Activated T-cell treated with anti-CD3 and anti-CD28 coated beads, Interleukin-2, amount 50 U/mL, for 1 hour (primary cell): ENCODE measurements around the gene FBXL19.

Experiments used
- DNase-seq: peaks from one replicate; pipeline ENCODE4 v3.0.0-alpha.2; 2020

FBXL19 gene

GRCh38 chr16:30967795-30968194 is 44.4 kb downstream of the FBXL19 start:
- no peak for DNase-seq

DNA sequence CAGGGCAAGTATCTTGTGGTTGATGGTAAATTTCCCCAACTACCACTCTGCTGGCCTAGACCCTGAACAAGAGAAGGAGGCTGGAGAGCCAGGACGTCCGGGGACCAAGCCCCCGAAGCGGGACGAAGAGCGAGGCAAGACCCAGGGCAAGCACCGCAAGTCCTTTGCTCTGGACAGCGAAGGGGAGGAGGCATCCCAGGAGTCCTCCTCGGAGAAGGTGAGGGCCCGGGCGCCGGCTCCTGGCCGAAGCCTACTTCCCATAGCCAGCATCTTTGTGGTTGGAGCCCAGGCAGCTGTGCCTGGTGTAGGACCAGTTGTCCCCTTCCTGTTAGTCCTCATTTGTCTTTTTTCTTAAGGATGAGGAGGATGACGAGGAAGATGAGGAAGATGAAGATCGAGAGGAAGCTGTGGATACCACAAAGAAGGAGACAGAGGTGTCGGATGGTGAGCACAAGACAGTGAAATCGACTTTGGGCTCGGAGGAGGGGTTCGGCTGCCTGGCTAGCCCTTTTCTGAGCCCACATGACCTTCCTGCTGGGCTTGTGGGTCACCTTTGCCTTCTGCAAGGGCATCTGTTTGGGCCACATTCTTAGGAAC is 46.0 kb downstream of the FBXL19 start:
- DNase-seq: no peak

GRCh38 chr16:30971298-30971697 is 47.9 kb downstream of the FBXL19 start:
- no peak for DNase-seq

GRCh38 chr16:30972872-30973271 is 49.5 kb downstream of the FBXL19 start:
- no peak for DNase-seq

GRCh38 chr16:30974348-30974747 is 51.0 kb downstream of the FBXL19 start:
- DNase-seq: no peak

DNA sequence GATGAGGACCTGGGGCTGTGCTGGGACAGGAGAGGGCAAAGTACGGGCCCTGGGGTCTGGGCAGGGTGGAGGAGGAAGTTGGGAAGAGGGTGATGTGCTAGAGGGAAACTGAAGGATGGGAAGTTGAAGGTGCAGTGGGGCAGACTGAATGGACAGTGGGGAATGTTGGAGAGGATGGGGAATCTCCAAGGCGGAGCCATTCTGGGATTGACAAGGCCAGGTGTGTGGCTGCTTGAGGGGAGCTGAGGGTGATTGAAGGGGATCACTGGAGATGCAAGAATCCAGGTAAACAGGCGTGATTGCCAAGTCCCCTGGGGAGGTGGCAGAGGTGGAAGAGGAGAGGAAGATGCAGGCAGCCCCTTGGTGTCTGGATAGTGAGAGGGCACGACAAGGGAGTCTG is 53.1 kb downstream of the FBXL19 start:
- no peak for DNase-seq

- DNase-seq: peak; percentile 31
Measured at GRCh38 chr16:30977502-30977901, 54.1 kb downstream of the FBXL19 start.

DNA sequence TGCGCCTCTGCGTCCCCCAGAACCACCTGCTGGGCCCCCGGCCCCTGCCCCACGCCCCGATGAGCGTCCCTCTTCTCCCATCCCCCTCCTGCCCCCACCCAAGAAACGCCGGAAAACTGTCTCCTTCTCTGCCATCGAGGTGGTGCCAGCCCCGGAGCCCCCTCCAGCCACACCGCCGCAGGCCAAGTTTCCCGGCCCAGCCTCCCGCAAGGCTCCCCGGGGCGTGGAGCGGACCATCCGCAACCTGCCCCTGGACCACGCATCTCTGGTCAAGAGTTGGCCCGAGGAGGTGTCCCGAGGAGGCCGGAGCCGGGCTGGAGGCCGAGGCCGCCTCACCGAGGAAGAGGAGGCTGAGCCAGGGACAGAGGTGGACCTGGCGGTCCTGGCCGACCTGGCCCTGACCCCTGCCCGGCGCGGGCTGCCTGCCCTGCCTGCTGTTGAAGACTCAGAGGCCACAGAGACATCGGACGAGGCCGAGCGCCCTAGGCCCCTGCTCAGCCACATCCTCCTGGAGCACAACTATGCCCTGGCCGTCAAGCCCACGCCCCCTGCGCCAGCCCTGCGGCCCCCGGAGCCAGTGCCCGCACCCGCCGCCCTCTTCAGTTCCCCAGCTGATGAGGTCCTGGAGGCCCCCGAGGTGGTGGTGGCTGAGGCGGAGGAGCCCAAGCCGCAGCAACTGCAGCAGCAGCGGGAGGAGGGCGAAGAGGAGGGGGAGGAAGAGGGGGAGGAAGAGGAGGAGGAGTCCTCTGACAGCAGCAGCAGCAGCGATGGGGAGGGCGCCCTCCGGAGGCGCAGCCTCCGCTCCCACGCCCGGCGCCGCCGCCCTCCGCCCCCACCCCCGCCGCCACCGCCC is 56.0 kb downstream of the FBXL19 start:
- no peak for DNase-seq

GRCh38 chr16:30980023-30980371 is 56.6 kb downstream of the FBXL19 start:
- no peak for DNase-seq

- no peak for DNase-seq
Measured at GRCh38 chr16:30980434-30980833, 57.1 kb downstream of the FBXL19 start.

DNA sequence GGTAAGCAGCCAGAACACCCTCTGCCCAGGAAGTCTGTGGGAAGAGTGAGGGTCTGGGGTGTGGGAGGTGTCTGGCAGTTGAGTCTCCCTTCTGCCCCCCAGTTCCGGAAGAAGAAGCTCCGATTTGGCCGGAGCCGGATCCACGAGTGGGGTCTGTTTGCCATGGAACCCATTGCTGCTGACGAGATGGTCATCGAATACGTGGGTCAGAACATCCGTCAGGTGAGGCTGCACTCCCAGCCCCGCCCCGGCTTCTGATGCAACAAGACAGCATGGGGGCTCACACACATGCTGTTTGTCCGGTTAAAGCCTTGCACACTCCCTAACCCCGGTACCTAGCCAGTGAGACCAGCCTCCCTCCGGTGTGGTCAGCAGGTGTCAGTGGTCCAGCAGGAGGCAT is 57.6 kb downstream of the FBXL19 start:
- DNase-seq: no peak

DNA sequence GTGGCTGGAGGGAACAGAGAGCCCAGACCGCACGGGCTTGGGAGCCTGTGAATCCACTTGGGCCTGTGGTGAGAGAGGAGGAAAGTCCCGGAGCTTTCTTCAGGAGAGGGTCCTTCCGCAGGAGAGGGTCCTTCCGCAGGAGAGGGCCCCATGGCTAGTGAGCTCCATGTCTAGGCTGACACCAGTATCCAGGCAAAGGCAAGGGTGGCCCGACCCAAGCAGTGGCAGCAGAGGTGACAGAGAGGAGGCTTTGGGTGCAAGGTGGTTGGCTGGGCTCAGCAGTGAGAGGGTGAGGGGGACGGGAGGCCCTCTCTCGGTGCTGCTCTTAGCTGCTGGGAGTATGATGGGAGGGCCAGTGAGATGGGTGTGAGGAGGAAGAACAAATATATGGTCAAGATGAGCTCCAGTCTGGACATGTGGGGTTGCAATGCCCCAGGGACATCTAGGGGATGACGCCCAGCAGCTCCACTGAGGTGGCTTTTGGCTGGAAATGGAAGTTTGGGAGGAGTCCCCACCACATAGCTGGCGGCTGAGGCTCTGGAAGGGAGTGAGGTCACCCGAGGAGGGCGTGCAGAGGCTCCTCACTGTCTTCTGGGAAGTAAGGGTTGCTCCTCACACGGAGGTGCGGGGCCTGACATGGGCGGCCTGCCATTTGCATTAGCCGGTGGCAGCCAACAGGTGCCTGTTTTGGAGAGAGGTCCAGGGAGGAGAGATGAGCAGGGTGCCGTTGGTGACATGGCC is 59.3 kb downstream of the FBXL19 start:
- DNase-seq: no peak

DNA sequence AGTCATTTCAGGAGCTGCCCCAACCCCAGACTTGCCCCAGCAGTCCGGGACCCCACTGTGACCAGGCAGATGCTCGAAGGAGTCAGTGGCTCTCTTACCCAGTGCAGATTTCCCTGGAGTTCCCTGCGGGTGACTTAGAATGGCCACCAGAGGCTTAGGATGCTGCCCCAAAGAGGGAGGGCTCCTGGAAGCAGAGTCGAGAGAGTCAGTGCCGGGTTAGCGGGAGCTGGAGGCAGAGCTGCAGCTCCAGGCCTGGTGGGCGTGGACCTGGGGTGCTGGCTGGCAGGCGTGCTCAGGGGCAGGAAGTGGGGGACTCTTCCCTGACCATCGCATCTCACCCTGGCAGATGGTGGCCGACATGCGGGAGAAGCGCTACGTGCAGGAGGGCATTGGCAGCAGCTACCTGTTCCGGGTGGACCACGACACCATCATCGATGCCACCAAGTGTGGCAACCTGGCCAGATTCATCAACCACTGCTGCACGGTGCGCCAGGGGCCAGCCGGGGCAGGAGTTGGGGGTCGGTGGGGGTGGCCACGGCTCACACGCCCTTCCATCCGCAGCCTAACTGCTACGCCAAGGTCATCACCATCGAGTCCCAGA is 60.0 kb downstream of the FBXL19 start:
- no peak for DNase-seq

DNA sequence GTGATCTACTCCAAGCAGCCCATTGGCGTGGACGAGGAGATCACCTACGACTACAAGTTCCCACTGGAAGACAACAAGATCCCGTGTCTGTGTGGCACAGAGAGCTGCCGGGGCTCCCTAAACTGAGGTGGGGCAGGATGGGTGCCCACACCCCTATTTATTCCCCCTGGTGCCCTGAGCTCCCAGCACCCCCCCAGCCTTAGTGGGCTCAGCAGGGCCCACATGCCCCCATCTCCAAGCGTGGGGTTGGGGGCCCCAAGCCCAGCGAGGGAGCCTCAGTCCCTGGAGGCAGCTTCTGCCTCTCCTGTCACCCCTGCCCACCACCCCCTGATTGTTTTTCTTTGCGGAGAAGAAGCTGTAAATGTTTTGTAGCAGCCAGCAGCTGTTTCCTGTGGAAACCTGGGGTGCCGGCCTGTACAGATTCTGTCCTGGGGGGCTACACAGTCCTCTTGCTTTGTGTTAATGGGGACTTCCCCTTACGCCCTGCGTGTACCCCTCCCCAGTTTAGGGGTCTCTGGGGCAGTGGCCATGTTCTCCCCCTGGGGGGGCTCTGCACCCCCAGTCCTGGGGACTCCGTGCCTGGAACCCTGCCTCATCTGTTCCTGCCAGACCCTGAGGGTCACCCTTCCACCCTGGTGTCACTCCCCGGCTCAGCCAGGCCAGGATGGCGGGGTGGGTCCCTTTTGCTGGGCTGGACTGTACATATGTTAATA is 60.7 kb downstream of the FBXL19 start:
- no peak for DNase-seq

DNA sequence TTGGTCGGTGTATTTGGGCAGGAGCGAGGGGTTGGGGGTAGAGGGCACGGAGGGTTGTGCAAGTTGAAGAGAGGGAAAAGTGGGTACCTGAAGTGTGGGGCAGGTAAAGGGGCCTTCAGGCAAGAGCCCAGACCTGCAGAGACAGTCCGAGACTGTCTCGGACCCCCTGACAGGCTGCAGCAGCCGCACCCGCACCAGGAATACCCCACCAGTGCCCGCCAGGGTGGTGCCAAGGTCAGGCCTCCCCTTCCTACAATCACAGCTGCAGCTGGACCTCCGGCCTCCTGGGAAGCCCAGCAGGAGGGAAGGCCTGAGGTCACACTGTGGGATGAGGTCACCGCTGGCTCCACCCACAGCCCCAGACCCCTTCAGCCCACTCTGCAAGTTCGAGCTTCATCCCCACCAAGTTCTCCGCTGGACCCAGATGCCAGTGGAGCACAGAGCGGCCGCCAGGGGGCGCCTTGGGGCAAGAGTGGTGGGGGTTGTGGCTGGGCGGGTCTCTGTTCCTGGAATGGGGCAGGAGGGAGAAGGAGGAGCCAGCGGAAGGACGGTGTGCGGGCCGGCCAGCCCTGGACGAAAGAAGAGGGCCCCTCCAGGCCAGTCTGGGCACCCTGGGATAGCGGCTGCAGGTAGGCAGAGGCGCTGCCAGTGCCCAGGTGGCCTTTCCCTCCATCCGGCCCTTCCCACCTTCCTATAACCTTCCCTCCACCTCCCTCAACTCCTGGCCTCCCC is 61.5 kb downstream of the FBXL19 start, which contains the start of gene HSD3B7:
TSS of gene HSD3B7 (plus strand) at position 539 of the 732 bp plus-strand sequence. CDS start 452 bp downstream, outside the sequence.
- DNase-seq: peak; percentile 83

- no peak for DNase-seq
Measured at GRCh38 chr16:30985401-30986128, 62.2 kb downstream of the FBXL19 start.

- no peak for DNase-seq
Measured at GRCh38 chr16:30986129-30986991, 63.0 kb downstream of the FBXL19 start.

DNA sequence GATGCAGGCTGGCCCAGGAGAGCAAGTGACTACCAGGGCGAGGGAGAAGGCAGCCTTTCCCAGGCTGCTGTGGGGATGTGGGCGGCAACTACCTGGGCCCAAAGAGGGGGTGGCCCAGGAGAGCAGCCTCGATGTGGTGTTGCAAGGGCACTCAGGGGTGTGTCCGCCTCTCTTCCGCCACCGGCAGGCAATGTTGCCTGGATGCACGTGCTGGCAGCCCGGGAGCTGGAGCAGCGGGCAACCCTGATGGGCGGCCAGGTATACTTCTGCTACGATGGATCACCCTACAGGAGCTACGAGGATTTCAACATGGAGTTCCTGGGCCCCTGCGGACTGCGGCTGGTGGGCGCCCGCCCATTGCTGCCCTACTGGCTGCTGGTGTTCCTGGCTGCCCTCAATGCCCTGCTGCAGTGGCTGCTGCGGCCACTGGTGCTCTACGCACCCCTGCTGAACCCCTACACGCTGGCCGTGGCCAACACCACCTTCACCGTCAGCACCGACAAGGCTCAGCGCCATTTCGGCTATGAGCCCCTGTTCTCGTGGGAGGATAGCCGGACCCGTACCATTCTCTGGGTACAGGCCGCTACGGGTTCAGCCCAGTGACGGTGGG is 64.3 kb downstream of the FBXL19 start:
- DNase-seq: no peak

GRCh38 chr16:30989469-30990047 is 66.2 kb downstream of the FBXL19 start:
- no peak for DNase-seq
